ENCODE results near the gene ZNF593OS.

ZNF593OS gene

GRCh38 chr1:26161415-26162219 is 10.0 kb downstream of the ZNF593OS start:
- DNase-seq = peak; percentile 50
- in situ Hi-C loops (cut with MboI; ENCODE audit: low pct_unique_long_range_greater_than_20kb, low sequenced_read_pairs) = no loop called here

- no peak for DNase-seq
- in situ Hi-C loops (cut with MboI; ENCODE audit: low pct_unique_long_range_greater_than_20kb, low sequenced_read_pairs) = no loop called here
Measured at GRCh38 chr1:26160527-26161414, 10.9 kb downstream of the ZNF593OS start.

DNA sequence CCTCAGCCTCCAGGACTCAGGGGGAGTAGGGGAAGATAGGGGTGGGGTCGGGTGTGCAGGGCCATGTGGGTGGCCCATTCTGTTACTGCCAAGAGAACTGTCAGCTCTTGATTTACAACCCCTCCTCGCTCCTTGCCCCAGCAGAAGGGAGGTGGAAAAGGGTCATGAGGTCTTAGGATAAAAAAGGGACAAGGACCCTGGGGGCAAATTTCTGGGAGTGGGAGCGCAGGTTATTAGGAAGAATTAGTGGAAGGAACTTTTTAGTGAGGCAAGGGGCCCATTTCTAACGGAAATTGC is 11.9 kb downstream of the ZNF593OS start:
- no peak for DNase-seq
- in situ Hi-C loops (cut with MboI; ENCODE audit: low pct_unique_long_range_greater_than_20kb, low sequenced_read_pairs) = no loop called here

DNA sequence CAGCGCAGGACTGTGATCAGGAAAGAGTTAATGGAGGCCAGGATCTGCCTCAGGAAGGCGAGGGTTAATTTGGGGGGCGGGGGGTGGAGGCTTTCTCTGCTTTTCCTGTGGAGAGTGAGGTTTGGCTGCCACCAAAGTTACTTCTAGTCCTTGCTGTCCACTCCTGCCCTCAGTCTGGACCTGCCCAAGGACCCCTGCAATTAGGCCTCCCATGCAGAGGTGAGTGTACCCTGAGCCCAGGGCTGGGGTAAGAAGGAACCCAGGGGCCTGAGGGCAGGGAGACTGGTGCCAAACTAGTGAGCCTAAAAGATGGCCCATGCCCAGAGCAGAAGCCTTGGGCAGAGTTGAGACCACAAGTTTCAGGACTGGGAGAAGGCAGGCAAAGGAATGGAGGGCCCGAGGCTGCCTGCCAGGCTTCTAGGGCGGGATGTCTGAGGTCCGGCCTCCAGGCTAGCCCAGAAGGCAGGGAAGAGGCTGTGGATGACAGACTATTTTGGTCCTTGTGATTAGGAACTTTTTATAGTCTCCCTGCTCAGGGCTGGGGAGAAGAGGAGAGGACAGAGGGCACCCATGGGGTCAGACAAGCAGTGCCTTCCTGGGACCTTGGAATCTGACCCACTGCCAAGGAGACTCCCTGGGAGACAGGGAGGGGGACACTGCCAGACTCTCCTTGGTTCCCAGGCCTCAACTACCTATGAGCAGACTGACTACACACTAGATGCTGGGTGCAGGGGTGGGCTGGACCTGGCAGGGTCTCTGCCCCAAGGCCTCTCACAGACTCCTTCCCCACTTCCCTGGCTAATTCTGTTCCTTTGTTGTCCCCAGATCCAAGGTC is 12.5 kb downstream of the ZNF593OS start, which contains the start of gene FAM110D:
FAM110D (plus strand) TSS at position 172 of the 835 bp plus-strand sequence. CDS start 2,213 bp downstream, outside the sequence.
- in situ Hi-C loops (cut with MboI; ENCODE audit: low pct_unique_long_range_greater_than_20kb, low sequenced_read_pairs) = no loop called here
- DNase-seq = no peak

DNA sequence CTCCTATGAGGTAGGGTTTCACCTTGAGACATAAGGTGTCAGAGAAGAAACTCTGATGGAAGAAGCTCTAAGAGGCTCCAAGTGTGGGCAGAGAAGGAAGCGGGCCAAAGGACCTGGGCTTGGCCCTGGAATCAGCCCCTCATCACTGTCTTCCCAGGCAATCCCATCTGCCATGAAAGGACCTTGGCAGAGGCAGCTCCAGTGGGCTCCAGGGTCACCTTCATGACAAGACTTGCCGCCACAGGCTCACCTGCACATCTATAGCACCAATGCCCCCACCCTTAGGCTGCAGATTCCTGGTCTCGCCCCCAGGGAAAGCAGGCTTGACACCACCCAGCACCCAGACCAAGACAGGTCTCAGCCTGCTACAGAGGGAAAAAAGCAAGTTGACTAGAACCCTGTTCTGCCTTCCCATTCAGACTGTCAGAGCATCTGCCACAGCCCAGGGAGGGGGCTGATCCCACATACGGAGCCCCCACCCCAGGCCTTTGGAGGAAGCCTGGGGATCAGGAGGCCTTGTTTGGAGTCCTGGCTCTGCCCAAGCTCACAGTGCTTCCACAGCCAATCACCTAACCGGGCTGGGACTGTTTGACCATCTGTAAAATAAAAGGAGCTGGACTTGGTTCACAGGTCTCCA is 13.2 kb downstream of the ZNF593OS start:
- no peak for DNase-seq
- in situ Hi-C loops (cut with MboI; ENCODE audit: low pct_unique_long_range_greater_than_20kb, low sequenced_read_pairs) = no loop called here

GRCh38 chr1:26156285-26157038 is 15.2 kb downstream of the ZNF593OS start:
- in situ Hi-C loops (cut with MboI; ENCODE audit: low pct_unique_long_range_greater_than_20kb, low sequenced_read_pairs) = no loop called here
- DNase-seq = peak; percentile 30

GRCh38 chr1:26155370-26156284 is 16.0 kb downstream of the ZNF593OS start:
- in situ Hi-C loops (cut with MboI; ENCODE audit: low pct_unique_long_range_greater_than_20kb, low sequenced_read_pairs) = no loop called here
- DNase-seq = no peak

GRCh38 chr1:26154750-26155149 is 16.9 kb downstream of the ZNF593OS start:
- DNase-seq = no peak

DNA sequence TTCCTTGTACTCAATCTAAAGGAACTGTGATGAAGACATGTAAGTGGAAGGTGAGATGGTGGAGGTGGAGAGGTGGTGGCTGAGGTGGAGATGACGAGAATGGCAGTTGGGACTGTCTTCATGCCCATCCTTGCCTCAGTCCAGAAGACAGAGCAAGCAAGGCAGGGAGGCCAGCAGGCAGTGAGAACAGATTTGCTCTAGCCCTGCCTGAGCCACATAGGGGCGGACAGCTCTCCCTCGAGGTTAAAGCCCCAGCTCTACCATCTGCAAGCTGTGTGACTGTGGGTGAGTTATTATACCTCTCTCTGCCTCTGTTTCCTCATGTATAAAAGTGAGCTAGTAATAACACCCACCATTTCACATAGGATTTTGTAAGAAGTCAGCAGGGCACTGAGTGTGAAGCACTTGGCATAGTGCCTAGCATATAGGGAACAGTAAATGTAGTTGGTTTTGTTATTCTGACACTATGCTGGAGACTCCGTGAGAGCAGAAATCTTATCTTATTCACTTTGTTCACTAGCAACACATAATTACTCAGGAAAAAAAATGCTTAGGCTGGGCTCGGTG is 17.6 kb downstream of the ZNF593OS start:
- in situ Hi-C loops (cut with MboI; ENCODE audit: low pct_unique_long_range_greater_than_20kb, low sequenced_read_pairs) = no loop called here
- DNase-seq = no peak

More at GRCh38 chr1:26154750-26155149, 16.9 kb downstream of the ZNF593OS start:
- in situ Hi-C loops (cut with MboI; ENCODE audit: low pct_unique_long_range_greater_than_20kb, low sequenced_read_pairs) = no loop called here

- in situ Hi-C loops (cut with MboI; ENCODE audit: low pct_unique_long_range_greater_than_20kb, low sequenced_read_pairs) = no loop called here
- no peak for DNase-seq
Measured at GRCh38 chr1:26148887-26149286, 22.7 kb downstream of the ZNF593OS start.

DNA sequence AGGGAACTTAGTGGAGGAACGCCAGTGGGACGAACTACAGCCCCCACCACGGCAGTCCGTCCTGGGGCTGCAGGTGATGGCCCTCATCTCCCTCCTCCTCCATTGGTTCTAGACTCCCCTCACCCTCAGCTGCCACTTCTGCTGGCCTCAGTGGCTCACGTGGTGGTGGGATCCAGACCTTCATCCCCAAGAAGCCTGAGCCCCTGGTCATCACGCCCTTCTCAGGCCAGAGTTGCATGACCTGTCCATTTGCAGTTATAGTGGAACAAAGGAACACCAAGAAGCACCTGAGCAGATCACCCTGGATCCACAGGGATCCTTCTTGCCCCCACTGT is 25.7 kb downstream of the ZNF593OS start:
- in situ Hi-C loops (cut with MboI; ENCODE audit: low pct_unique_long_range_greater_than_20kb, low sequenced_read_pairs) = no loop called here
- no peak for DNase-seq

DNA sequence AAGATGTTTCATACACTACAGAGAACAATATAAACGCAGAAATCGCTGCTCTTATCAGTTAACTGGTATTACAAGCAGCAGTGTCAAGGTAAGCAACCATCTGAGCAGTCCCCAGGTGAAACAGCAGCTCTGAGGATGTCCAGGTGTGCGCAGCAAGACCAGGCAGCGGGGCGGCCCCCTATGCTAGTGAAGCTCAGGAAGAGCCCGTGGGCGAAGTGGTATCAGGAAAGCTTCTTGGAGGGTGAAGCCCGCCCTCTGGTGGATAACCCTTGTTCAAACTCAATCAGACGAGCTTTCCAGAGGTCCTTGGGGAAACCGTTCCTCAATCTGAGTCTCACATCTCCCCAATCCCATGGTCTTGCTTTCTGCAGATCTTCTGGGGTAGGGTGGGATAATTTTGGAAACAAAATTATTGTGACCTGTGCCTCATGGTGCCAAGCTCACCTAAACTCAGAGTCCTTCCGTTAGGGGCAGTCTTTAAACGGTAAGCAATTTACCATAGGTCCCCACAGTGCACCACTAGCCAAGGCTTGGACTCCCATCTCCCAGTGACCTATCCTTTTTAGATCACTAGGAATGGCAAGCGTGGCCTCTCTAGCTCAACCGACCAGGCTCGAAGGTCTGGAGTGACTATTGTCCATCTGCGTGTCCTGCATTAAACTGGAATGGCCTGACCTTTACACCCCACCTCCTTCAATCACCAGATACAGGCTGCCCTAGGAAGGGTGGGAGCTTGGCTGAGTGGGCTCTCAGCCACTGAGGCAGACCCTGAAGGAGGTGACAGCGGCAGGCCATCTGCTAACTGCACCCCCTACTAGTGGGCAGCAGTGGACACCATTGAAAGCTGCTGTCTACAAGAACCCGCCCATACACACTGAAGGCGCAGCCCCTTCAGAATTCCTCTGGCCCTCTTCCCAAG is 26.3 kb downstream of the ZNF593OS start:
- DNase-seq = peak; percentile 83
- in situ Hi-C loops (cut with MboI; ENCODE audit: low pct_unique_long_range_greater_than_20kb, low sequenced_read_pairs) = no loop called here

DNA sequence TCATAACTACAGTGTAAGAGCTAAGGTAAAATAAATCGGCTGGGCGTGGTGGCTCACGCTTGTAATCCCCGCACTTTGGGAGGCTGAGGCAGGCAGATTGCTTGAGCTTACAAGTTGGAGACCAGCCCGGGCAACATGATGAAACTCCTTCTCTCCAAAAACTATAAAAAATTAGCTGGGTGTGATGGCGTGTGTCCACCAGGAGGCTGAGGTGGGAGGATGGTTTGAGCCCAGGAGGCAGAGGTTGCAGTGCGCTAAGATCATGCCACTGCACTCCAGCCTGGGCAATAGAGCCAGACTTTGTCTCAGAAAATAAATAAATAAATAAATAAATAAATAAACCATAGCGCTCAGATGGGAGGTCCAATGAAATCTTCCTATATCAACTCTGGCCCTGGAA is 29.5 kb downstream of the ZNF593OS start:
- no peak for DNase-seq
- in situ Hi-C loops (cut with MboI; ENCODE audit: low pct_unique_long_range_greater_than_20kb, low sequenced_read_pairs) = no loop called here

GRCh38 chr1:26138974-26139558 is 32.6 kb downstream of the ZNF593OS start:
- in situ Hi-C loops (cut with MboI; ENCODE audit: low pct_unique_long_range_greater_than_20kb, low sequenced_read_pairs) = no loop called here
- DNase-seq = peak; percentile 36

DNA sequence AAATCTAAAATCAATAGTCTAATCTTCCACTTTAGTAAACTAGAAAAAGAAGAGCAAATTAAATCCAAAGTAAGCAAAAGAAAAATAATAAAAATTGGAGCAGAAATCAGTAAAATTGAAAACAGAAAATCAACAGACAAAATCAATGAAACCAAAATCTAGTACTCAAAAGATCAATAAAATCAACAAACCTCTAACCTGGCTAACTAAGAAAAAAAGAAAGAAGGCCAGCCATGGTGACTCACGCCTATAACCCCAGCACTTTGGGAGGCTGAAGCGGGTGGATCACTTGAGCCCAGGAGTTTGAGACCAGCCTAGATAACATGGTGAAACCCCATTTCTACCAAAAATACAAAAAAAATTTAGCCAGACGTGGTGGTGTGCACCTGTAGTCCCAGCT is 37.2 kb downstream of the ZNF593OS start:
- no peak for DNase-seq
- in situ Hi-C loops (cut with MboI; ENCODE audit: low pct_unique_long_range_greater_than_20kb, low sequenced_read_pairs) = no loop called here

DNA sequence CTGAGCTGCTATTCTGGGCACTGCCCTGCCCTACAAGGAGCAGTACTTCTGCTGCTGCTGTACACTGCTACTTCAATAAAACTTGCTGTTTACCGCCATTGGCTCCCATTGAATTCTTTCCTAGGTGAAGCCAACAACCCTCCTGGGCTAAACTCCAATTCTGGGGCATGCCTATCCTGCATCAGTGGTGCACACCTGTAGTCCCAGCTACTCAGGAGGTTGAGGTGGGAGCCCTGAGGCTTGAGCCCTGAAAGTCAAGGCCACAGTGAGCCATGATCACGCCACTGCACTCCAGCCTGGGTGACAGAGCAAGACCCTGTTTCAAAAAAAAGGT is 38.8 kb downstream of the ZNF593OS start:
- in situ Hi-C loops (cut with MboI; ENCODE audit: low pct_unique_long_range_greater_than_20kb, low sequenced_read_pairs) = no loop called here
- DNase-seq = no peak

Measured in KBM-7 (cell line).